GM18861 (cell line): ENCODE results near the gene FGF14.

ENCODE experiments used
- ATAC-seq: cut with Tn5 transposase; IDR thresholded peaks from one replicate; pipeline ENCODE4 v1.9.1; 2021; ENCODE audit not compliant: unreplicated experiment

Gene FGF14

DNA sequence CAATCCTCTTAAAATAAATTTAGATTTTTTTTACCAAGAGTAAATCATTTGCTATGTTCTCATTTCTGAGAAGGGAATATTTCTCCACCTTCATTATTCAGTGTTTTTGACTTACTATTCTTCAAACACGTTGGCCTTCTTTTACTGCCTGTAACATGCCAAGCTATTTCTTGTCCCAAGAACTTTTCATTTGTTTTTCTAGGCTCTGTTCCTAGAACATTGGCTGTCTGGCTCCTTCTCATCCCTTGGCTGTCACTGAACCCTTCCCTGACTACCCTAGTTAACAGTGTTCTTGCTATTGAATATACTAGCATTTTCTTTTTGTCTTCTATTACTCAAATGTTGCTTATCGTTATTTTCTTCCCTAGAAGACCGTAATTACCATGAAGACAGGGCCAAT lies 701.2 kb downstream of the FGF14 start:
- no peak for ATAC-seq

DNA sequence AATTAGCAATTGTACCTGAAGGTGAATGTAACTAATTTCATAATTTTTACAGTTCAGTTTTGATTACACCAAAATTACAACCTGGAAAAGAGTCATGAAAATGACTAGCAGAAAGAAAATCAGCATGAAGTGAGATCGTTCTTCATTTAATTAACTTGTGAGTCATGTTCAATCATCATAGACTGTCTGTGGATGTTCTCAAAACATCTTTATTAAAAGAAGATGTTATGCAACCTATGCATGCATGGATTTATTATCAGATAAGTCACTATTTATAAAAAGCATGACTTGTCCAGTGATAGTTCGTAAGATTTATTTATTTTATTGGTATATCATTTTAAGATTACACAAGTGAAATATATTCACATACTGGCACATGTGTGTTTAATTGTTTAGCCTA lies 703.4 kb downstream of the FGF14 start:
- no peak for ATAC-seq

DNA sequence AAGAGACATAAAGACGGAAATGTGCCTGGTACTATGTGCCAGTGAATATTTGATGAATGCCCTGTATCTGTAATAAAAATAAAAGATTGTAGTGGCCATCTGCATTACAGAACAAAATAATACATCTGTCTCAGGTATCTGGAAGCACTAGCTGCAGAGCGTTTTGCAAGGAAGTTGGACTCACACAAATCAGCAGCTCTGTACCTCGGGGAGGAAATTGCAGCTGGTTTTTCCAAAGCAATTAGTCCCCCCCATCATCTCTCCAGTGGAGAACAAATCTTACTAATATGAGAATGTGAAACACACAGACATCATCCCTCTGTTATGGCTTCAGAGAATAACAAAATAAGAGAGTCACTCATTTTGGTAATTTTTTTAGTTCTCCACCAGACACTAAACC lies 704.1 kb downstream of the FGF14 start:
- ATAC-seq: no peak

DNA sequence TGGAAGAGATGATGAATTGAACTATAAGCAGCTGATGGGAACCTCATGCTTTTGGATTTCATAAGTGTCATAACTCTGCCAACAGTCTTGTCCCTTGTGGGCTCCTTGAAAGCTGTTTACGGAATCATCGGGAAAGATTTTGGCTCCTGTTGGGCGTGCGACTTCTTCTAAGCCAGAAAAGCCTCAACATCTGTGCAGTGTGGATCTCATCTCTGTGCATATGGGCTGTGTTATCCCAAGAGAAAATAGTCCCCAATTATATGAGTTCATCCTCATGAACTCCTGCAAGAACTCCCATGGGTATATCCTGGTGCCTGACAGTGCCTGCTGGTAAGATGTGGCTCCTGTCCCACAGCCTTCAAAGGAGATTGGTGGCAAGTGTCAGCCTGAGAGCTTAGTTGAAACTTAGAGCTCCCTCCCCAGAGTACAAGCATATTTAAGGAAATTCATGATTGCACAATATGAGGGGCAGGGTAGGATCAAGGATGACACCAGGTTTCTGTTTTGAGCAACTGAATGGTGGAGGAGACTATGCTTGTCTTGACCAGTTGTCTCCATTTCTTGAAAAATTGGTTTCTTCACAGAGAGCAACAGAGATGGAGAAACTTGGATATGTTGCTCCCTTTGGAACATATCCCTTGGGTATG lies 705.9 kb downstream of the FGF14 start:
- ATAC-seq: no peak

DNA sequence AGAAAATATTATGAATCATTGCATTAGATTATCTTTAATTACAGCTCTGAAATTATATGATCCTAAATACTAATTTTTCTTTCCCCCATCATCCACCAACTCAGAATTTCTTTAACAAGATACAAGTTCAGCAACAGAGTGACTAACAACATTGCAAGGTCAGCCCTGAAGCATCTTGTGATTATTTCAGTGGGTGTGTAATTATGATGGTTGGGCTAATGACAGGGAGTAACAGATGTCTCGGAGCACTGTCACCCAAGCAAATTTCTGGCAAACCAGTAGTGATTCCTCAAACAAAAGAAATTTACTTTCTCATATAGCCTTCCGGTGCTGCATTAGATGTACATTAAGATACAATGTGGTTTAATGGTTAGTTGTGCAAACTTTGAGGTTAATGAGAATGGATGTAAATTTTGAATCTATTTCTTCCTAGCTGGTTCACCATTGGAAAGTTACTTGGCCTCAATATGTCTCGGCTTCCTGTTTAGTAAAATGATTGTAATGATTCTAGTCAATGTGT lies 710.4 kb downstream of the FGF14 start:
- ATAC-seq: no peak

DNA sequence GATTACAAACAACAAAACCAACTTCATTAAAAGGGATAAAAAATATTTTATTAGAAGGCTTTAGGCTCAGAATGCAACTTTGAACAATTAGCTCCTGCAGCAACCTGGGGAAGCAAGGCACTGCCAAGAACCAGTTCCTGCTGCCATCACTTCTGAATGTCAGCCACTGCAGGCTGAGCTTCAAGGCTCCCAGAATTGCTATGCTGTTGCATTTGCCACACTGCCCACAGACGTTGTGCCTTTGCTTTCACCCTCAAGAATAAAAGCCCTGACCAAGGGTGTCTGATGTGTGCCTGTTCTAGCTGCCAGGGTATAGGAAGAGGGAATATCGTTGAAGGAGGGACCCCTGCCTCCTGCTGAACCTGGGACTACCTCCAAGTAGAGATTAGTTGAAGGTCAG lies 711.0 kb downstream of the FGF14 start:
- no peak for ATAC-seq

DNA sequence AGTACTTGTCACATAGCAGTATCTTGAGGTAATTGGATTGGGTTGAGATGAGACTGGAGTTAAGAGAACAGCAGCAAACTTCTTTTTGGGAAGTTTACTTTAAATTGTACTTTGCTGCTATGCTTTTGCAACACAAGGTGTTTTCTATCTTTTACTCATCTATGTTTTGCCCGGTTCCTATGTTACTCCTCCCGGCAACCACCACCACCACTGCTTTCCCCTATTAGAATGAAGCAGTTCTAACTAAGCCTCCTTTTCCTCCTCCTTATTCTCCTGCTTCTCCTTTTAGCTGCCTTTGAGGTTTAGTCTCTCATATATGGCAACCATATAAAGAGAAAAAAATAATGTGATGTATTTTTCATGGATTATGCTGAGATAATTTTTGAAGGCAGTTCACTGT lies 715.8 kb downstream of the FGF14 start:
- ATAC-seq: no peak

DNA sequence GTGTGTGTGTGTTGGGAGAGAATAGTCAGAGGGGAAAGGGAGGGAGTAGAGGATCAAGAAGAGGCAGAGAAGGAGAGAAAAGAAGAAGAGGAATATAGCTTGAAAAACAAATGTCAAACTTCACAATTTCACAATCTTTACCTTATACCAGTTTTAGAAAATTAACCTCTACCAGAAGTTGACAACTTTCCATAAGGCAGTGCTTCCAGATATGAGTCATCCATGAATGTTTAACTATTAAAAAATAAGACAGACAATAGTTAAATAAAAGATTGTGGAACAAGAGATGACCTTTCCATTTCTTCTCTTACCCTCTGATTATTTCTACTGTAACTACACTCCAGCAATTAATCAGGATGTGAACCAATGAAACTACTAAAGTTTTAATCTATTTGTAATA lies 720.0 kb downstream of the FGF14 start:
- no peak for ATAC-seq

DNA sequence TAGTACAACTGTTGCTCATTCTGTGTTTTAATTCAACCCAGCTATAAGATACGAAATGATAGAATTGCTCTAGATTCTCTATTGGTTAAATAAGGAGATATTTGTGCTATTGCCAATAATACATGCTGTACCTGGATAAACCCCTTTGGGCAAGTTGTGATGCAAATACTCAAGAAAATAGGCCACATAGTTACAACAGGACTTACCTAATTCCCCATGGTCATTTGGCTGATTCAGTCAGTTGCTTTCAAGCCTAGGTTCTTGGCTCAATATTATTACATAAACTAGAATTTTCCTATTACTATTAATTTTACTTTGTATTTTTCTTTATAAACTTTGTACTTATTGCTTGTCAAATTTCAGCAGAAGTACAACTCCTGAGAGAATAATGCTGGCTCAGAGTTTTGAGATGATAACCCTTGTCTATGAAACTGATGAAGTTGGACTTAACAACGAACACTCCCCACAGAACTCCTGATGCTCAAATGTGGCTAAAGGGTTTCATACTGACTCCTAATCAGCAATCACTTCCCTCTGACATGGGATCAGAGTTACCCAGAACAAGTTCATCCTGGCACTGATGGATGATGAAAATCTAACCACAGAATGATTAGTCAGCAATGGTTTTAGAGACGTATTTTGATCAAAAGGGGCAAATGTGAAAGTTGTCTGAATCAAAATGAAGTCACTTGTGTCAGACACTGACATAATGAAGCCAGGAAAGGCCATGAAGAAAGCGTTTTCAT lies 728.3 kb downstream of the FGF14 start:
- no peak for ATAC-seq

DNA sequence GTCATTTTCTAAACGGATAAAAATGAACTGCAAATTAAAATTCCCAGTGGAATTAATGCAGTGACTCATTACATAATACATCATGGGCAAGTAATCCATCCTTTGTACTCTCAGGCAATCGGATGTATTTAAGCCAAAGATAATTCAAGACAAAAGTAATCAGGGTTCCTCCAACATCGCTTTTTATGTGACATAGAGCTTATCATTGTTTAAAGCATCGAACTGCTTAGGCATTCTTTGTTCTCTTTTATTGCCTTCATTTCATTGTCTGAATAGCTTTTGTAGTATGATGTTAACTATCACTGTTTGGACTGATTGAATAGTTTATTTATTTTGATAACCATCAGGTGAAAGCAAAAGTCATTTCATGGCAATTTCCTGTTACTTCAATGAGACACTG lies 740.0 kb downstream of the FGF14 start:
- no peak for ATAC-seq
